H1 (cell line): Measurements from ENCODE around the gene MRPL11. TPM values are rescaled to one million over a fixed set of nuclear protein-coding genes. Genes with fewer than 3 reads are reported as not detected.
A peak's percentile ranks its signal among the peaks of the same experiment; 100 is the strongest.

Experiments used
- ATF3 ChIP-seq: IDR thresholded peaks from 2 replicates; pipeline ENCODE4 v1.6.1; 2011; ENCODE audit warnings: low read depth, mild to moderate bottlenecking, low read length; ENCODE audit not compliant: insufficient read depth
- CEBPB ChIP-seq: IDR thresholded peaks from 2 replicates; pipeline ENCODE4 v1.6.1; 2012; ENCODE audit warnings: low read depth, low read length
- CHD1 ChIP-seq: IDR thresholded peaks from 2 replicates; pipeline ENCODE4 v1.6.1; 2012; ENCODE audit warnings: low read depth, low read length, improper control_type of control experiment
- HDAC2 ChIP-seq, 2 experiments: fragments of 300-600 bp in 1 of 2; sonication (generic) in 1 of 2; IDR thresholded peaks; 2 replicates each; pipeline ENCODE4 v1.6.1; 2011 to 2012; ENCODE audit warnings: low read depth in 2 of 2, low read length in 2 of 2, mild to moderate bottlenecking in 2 of 2, moderate library complexity in 2 of 2, borderline replicate concordance in 1 of 2, inconsistent platforms in 1 of 2
- RFX5 ChIP-seq: IDR thresholded peaks from 2 replicates; pipeline ENCODE4 v1.6.1; 2011; ENCODE audit warnings: low read depth, low read length, improper control_type of control experiment, borderline replicate concordance
- polyA plus RNA-seq, 7 experiments: library from polyadenylated mRNA; depleted of rRNA in 3 of 7; stranded (reverse) in 5 of 7; unstranded in 2 of 7; fragments of >200 nt in 5 of 7; fragments of 200-250 nt in 2 of 7; gene quantifications; 1 replicate in 5 of 7; 2 replicates in 1 of 7; 4 replicates in 1 of 7; pipeline versions ENCODE4 v1.2.1 to v1.2.3, GENCODE V29; 2011 to 2013; ENCODE audit warnings: missing spikeins in 2 of 7, mixed read lengths in 2 of 7
- total RNA-seq: library from RNA; stranded (reverse); fragmentation: NEBNext Ultra II Directional; extraction: Animal tissue kit (Norgen Biotek cat#: 25700); gene quantifications from 2 replicates; pipeline ENCODE4 v1.2.1, GENCODE V29; 2021
- TF ChIP-seq, protein P1 (sequence below), 3 experiments: IDR thresholded peaks; 1 replicate in 2 of 3; 2 replicates in 1 of 3; pipeline versions ENCODE4 v1.5.1 to v1.6.1; 2011; ENCODE audit warnings: low read length in 3 of 3, mild to moderate bottlenecking in 3 of 3, inconsistent platforms in 2 of 3, low read depth in 1 of 3, moderate library complexity in 1 of 3; ENCODE audit not compliant: insufficient read depth in 1 of 3; ENCODE audit errors: control extremely low read depth in 1 of 3
- TF ChIP-seq, protein P2 (sequence below): IDR thresholded peaks from 2 replicates; pipeline ENCODE4 v1.6.1; 2012; ENCODE audit warnings: low read length, inconsistent platforms
- TF ChIP-seq, protein P3 (sequence below): IDR thresholded peaks from 2 replicates; pipeline ENCODE4 v1.6.1; 2011; ENCODE audit warnings: low read length, improper control_type of control experiment

Gene MRPL11
- total and polyA plus RNA-seq, 2 of the 8 experiments (the other 6 are each of a cell fraction or from before 2014, with no cell fraction given), result 105 to 141 TPM

DNA sequence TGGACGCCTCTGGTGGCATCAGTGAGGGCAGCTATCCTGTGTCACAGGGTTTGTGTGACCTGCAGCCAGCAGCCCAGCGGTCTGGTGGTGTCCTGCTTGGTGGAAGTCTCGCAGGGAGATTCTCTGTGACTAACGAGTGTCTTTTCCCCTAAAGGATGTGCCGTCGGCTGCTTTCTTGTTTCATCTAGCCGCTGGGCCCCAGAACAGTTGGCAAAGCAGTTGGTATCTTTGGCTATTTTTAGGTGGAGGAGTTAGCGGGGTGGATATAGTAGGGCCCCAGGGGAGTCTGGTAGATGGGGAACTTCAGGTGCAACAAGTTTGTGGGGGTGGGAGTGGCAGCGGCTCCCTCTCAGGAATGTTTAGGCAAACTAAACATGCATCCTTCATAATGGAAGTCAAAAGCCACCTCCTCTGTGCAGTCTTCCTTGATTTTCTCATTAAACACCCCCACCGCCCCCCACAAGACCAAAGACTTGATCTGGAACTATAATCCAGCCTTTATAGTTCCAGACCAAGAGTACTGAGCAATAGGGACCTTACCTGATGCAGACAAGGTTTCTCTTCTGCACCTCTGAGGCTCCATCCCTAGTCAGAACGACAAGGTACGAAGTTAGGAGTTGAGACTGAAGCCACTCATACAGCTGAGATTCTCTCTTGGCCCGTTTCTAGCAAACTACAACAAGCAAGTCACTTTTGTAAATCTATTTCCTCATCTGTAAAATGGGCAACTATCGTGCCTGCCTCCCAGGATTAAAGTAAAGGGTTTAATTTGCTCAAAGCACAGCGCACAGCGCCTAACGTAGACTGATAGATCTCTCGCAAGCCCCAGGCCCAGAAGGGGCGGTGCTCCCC is 27.0 kb upstream of the MRPL11 start (continued):
- TF ChIP-seq, protein P1, sequence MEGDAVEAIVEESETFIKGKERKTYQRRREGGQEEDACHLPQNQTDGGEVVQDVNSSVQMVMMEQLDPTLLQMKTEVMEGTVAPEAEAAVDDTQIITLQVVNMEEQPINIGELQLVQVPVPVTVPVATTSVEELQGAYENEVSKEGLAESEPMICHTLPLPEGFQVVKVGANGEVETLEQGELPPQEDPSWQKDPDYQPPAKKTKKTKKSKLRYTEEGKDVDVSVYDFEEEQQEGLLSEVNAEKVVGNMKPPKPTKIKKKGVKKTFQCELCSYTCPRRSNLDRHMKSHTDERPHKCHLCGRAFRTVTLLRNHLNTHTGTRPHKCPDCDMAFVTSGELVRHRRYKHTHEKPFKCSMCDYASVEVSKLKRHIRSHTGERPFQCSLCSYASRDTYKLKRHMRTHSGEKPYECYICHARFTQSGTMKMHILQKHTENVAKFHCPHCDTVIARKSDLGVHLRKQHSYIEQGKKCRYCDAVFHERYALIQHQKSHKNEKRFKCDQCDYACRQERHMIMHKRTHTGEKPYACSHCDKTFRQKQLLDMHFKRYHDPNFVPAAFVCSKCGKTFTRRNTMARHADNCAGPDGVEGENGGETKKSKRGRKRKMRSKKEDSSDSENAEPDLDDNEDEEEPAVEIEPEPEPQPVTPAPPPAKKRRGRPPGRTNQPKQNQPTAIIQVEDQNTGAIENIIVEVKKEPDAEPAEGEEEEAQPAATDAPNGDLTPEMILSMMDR (IDR thresholded peaks at IDR 0.05; ENCODE audit: control extremely low read depth in 1 of 3, insufficient read depth in 1 of 3, low read depth in 1 of 3, low read length in 3 of 3), result no peak
- no peak for TF ChIP-seq CEBPB
- TF ChIP-seq HDAC2 (IDR thresholded peaks at IDR 0.05; ENCODE audit: borderline replicate concordance in 1 of 2, low read depth in 2 of 2, low read length in 2 of 2), result peak in 1 of 2 experiments; percentile 31; a peak in 1 of 4 replicates
- TF ChIP-seq, protein P2, sequence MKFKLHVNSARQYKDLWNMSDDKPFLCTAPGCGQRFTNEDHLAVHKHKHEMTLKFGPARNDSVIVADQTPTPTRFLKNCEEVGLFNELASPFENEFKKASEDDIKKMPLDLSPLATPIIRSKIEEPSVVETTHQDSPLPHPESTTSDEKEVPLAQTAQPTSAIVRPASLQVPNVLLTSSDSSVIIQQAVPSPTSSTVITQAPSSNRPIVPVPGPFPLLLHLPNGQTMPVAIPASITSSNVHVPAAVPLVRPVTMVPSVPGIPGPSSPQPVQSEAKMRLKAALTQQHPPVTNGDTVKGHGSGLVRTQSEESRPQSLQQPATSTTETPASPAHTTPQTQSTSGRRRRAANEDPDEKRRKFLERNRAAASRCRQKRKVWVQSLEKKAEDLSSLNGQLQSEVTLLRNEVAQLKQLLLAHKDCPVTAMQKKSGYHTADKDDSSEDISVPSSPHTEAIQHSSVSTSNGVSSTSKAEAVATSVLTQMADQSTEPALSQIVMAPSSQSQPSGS, result no peak
- no peak for TF ChIP-seq CHD1
- TF ChIP-seq, protein P3, sequence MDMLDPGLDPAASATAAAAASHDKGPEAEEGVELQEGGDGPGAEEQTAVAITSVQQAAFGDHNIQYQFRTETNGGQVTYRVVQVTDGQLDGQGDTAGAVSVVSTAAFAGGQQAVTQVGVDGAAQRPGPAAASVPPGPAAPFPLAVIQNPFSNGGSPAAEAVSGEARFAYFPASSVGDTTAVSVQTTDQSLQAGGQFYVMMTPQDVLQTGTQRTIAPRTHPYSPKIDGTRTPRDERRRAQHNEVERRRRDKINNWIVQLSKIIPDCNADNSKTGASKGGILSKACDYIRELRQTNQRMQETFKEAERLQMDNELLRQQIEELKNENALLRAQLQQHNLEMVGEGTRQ, result no peak
- no peak for TF ChIP-seq ATF3
- no peak for TF ChIP-seq RFX5
